Measurements from ENCODE around the gene PUM1.

DNA sequence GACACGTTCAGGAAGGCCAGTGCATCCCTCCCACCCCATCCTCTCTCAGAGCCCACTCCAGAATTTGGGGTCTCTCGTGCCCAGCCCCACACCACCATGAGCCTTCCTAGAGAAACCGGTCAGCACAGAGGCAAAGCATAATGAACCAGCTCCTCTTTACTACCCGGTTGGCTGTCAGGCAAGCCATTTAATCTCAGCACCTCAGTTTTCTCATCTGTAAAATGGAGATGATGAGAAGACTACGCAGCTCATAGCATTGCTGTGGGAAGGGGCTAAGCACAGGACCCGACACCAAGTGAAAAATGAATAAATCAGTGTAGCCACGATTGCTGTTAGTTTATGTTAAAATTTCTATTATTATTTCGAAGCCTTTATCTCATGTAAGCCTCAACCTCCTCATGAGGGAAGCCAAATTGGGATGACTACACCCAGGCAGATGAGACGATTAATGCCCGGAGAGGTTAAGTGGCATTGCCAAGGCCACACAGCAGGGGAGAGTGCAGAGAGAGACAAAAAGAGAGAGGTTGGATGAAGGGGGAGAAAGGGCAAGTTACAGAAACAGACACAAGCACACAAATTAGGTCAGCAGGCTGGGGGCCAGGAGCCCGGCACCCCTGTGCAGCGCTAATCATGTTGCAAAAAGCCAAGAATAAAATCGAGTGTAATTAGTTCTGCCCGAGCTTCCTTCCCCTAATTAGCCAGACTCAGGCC is 182.7 kb downstream of the PUM1 start:
- TF ChIP-seq POLR2AphosphoS5 (IDR thresholded peaks at IDR 0.05; ENCODE audit: insufficient read depth in 1 of 2, low read depth in 1 of 2): no peak
- TF ChIP-seq, protein P1, sequence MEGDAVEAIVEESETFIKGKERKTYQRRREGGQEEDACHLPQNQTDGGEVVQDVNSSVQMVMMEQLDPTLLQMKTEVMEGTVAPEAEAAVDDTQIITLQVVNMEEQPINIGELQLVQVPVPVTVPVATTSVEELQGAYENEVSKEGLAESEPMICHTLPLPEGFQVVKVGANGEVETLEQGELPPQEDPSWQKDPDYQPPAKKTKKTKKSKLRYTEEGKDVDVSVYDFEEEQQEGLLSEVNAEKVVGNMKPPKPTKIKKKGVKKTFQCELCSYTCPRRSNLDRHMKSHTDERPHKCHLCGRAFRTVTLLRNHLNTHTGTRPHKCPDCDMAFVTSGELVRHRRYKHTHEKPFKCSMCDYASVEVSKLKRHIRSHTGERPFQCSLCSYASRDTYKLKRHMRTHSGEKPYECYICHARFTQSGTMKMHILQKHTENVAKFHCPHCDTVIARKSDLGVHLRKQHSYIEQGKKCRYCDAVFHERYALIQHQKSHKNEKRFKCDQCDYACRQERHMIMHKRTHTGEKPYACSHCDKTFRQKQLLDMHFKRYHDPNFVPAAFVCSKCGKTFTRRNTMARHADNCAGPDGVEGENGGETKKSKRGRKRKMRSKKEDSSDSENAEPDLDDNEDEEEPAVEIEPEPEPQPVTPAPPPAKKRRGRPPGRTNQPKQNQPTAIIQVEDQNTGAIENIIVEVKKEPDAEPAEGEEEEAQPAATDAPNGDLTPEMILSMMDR (IDR thresholded peaks at IDR 0.05): no peak
- TF ChIP-seq POLR2A (IDR thresholded peaks at IDR 0.05): no peak

All from vagina (tissue), 2 donors.